Breast epithelium (tissue), 4 donors: ENCODE data around the gene SWI5. TPM values are rescaled to one million over a fixed set of nuclear protein-coding genes. Genes with fewer than 3 reads are reported as not detected.

Experiments
- DNase-seq, 2 donors: peaks; one replicate each; pipeline ENCODE4 v3.0.0-alpha.2; 2019; ENCODE audit warnings: low spot score in 2 of 2
- H3K27ac ChIP-seq, 2 donors: fragments of 200-600 bp; sonication (generic) in 1 of 2; one replicate each; pipeline ENCODE4 v1.5.1; 2016 to 2019; ENCODE audit warnings: mild to moderate bottlenecking in 1 of 2
- H3K27me3 ChIP-seq, 2 donors: fragments of 200-600 bp; sonication (generic) in 1 of 2; one replicate each; pipeline versions ENCODE4 v1.5.1 to v1.6.0; 2017 to 2019; ENCODE audit warnings: control low read depth in 1 of 2, mild to moderate bottlenecking in 1 of 2
- H3K36me3 ChIP-seq: fragments of 200-600 bp; one replicate; pipeline ENCODE4 v1.5.1; 2019
- H3K4me1 ChIP-seq, 2 donors: fragments of 200-600 bp; sonication (generic); one replicate each; pipeline ENCODE4 v1.5.1; 2016 to 2019; ENCODE audit warnings: control low read depth in 1 of 2
- H3K4me3 ChIP-seq, 3 donors: fragments of 200-600 bp; sonication (generic); 1 replicate in 2 of 3; 2 replicates in 1 of 3; pipeline ENCODE4 v1.5.1; 2016 to 2019; ENCODE audit warnings: mild to moderate bottlenecking in 3 of 3, moderate library complexity in 2 of 3
- H3K9me3 ChIP-seq, 2 donors: fragments of 200-600 bp; sonication (generic) in 1 of 2; one replicate each; pipeline ENCODE4 v1.5.1; 2016 to 2019; ENCODE audit warnings: control low read depth in 1 of 2
- CTCF ChIP-seq, 3 donors: fragments of 450-650 bp; IDR thresholded peaks; one replicate each; pipeline ENCODE4 v1.5.1; 2016 to 2017; ENCODE audit warnings: antibody characterized with exemption in 3 of 3, mild to moderate bottlenecking in 3 of 3, moderate library complexity in 3 of 3
- POLR2A ChIP-seq: fragments of 450-650 bp; IDR thresholded peaks from one replicate; pipeline ENCODE4 v1.6.1; 2016; ENCODE audit warnings: antibody characterized with exemption, mild to moderate bottlenecking, moderate library complexity
- POLR2AphosphoS5 ChIP-seq, 3 donors: sonication (generic); formaldehyde crosslinking; IDR thresholded peaks; one replicate each; pipeline ENCODE4 v1.6.1; 2017; ENCODE audit warnings: antibody characterized with exemption in 3 of 3
- intact Hi-C: fragments of 100-400 bp; cut with DNase I; formaldehyde crosslinking; loops from one replicate; pipeline ENCODE4 v1.15.1; 2023; ENCODE audit warnings: low total_unique reads
- total RNA-seq, 3 donors: library from RNA; depleted of rRNA; stranded (reverse); fragments of >200 nt; gene quantifications; one replicate each; pipeline ENCODE4 v1.1.0, GENCODE V29; 2016

Gene SWI5
- total RNA-seq, 3 donors from 2014 or later: 25.8 to 39.7 (median 31.4) TPM

GRCh38 chr9:128233817-128234406 is 42.2 kb upstream of the SWI5 start:
- H3K4me1 ChIP-seq: no peaks in the 10 kb centered on the region
- no peak for TF ChIP-seq POLR2A
- no peak for TF ChIP-seq CTCF (IDR thresholded peaks at IDR 0.05)
- TF ChIP-seq POLR2AphosphoS5 (IDR thresholded peaks at IDR 0.05): no peak
- H3K27me3 ChIP-seq: no peaks in the 10 kb centered on the region
- H3K36me3 ChIP-seq: no peaks in the 10 kb centered on the region
- intact Hi-C loops: no loop called here
- peak overlapping the region in 1 of 2 donors; percentile 63 for H3K27ac ChIP-seq
- no peaks in the 10 kb centered on the region for H3K9me3 ChIP-seq
- H3K4me3 ChIP-seq: no peak overlapping the region
- no peak for DNase-seq

GRCh38 chr9:128242124-128242523 is 34.0 kb upstream of the SWI5 start:
- no peak for TF ChIP-seq CTCF (IDR thresholded peaks at IDR 0.05)
- H3K36me3 ChIP-seq: no peaks in the 10 kb centered on the region
- no peaks in the 10 kb centered on the region for H3K27me3 ChIP-seq
- intact Hi-C loops: no loop called here
- no peaks in the 10 kb centered on the region for H3K9me3 ChIP-seq
- H3K27ac ChIP-seq: peak overlapping the region; percentile 52 to 93
- no peak overlapping the region for H3K4me3 ChIP-seq
- DNase-seq: no peak
- peaks cover 0 to 4% of the 10 kb centered on the region in 2 donors for H3K4me1 ChIP-seq

GRCh38 chr9:128242828-128243214 is 33.3 kb upstream of the SWI5 start:
- H3K9me3 ChIP-seq: no peaks in the 10 kb centered on the region
- H3K27ac ChIP-seq: peak overlapping the region; percentile 52 to 93
- no peak for DNase-seq
- peaks cover 0 to 4% of the 10 kb centered on the region in 2 donors for H3K4me1 ChIP-seq
- no peaks in the 10 kb centered on the region for H3K36me3 ChIP-seq
- no peaks in the 10 kb centered on the region for H3K27me3 ChIP-seq
- no peak for TF ChIP-seq CTCF (IDR thresholded peaks at IDR 0.05)
- no peak for TF ChIP-seq POLR2A
- TF ChIP-seq POLR2AphosphoS5 (IDR thresholded peaks at IDR 0.05): no peak
- intact Hi-C loops: no loop called here
- peak overlapping the region; percentile 48 to 66 (median 54) for H3K4me3 ChIP-seq

- Histone ChIP-seq H3K4me3 (peak overlapping the region; percentile 48 to 66 (median 54)), H3K27ac (peak overlapping the region; percentile 52 to 93), H3K27me3 (no peaks in the 10 kb centered on the region), H3K9me3 (no peaks in the 10 kb centered on the region), H3K36me3 (no peaks in the 10 kb centered on the region), H3K4me1 (peaks cover 0 to 4% of the 10 kb centered on the region in 2 donors)
- TF ChIP-seq POLR2A: no peak
- no peak for TF ChIP-seq POLR2AphosphoS5 (IDR thresholded peaks at IDR 0.05)
- no peak for TF ChIP-seq CTCF (IDR thresholded peaks at IDR 0.05)
- intact Hi-C loops: no loop called here
- no peak for DNase-seq
These were observed 32.7 kb upstream of the SWI5 start for GRCh38 chr9:128243215-128244018.

GRCh38 chr9:128244091-128244836 is 31.8 kb upstream of the SWI5 start:
- H3K4me3 ChIP-seq: peak overlapping the region; percentile 48 to 66 (median 54)
- no peak for TF ChIP-seq CTCF (IDR thresholded peaks at IDR 0.05)
- DNase-seq: no peak
- H3K4me1 ChIP-seq: peaks cover 0 to 4% of the 10 kb centered on the region in 2 donors
- H3K36me3 ChIP-seq: no peaks in the 10 kb centered on the region
- intact Hi-C loops: no loop called here
- peak overlapping the region; percentile 62 to 93 for H3K27ac ChIP-seq
- no peaks in the 10 kb centered on the region for H3K27me3 ChIP-seq
- no peaks in the 10 kb centered on the region for H3K9me3 ChIP-seq
